ENCODE measurements around the gene ZNF444.

ZNF444 gene

GRCh38 chr19:56107626-56108351 is 33.3 kb upstream of the ZNF444 start:
- DNase-seq: no peak
- H3K27me3 ChIP-seq (replicated peaks; ENCODE audit: control insufficient read depth, insufficient read depth, low read length, poor library complexity, severe bottlenecking): no peaks in the 10 kb centered on the region
- no peak overlapping the region for H3K4me3 ChIP-seq (ENCODE audit: insufficient read depth, low read depth, low read length, poor library complexity, severe bottlenecking)
- no peak overlapping the region for H3K27ac ChIP-seq (ENCODE audit: insufficient read depth, low read length, poor library complexity, severe bottlenecking)
- peaks cover 7% of the 10 kb centered on the region for H3K36me3 ChIP-seq (ENCODE audit: control insufficient read depth, insufficient read depth, low read length)
- peaks cover 10% of the 10 kb centered on the region for H3K4me1 ChIP-seq (ENCODE audit: control insufficient read depth, insufficient read depth, low read length, poor library complexity, severe bottlenecking)
- no peaks in the 10 kb centered on the region for H3K9me3 ChIP-seq (ENCODE audit: control insufficient read depth, low read length)

- Histone ChIP-seq H3K27me3 (replicated peaks; ENCODE audit: control insufficient read depth, insufficient read depth, low read length, poor library complexity, severe bottlenecking) (no peaks in the 10 kb centered on the region), H3K27ac (ENCODE audit: insufficient read depth, low read length, poor library complexity, severe bottlenecking) (no peak overlapping the region), H3K4me3 (ENCODE audit: insufficient read depth, low read depth, low read length, poor library complexity, severe bottlenecking) (no peak overlapping the region), H3K4me1 (ENCODE audit: control insufficient read depth, insufficient read depth, low read length, poor library complexity, severe bottlenecking) (peaks cover 10% of the 10 kb centered on the region), H3K9me3 (ENCODE audit: control insufficient read depth, low read length) (no peaks in the 10 kb centered on the region), H3K36me3 (ENCODE audit: control insufficient read depth, insufficient read depth, low read length) (no peaks in the 10 kb centered on the region)
- DNase-seq: no peak
Observed at GRCh38 chr19:56108447-56109195, 32.5 kb upstream of the ZNF444 start.

- H3K27me3 ChIP-seq (replicated peaks; ENCODE audit: control insufficient read depth, insufficient read depth, low read length, poor library complexity, severe bottlenecking): no peaks in the 10 kb centered on the region
- no peaks in the 10 kb centered on the region for H3K9me3 ChIP-seq (ENCODE audit: control insufficient read depth, low read length)
- H3K4me1 ChIP-seq (ENCODE audit: control insufficient read depth, insufficient read depth, low read length, poor library complexity, severe bottlenecking): peaks cover 10% of the 10 kb centered on the region
- no peak overlapping the region for H3K27ac ChIP-seq (ENCODE audit: insufficient read depth, low read length, poor library complexity, severe bottlenecking)
- no peaks in the 10 kb centered on the region for H3K36me3 ChIP-seq (ENCODE audit: control insufficient read depth, insufficient read depth, low read length)
- H3K4me3 ChIP-seq (ENCODE audit: insufficient read depth, low read depth, low read length, poor library complexity, severe bottlenecking): no peak overlapping the region
- no peak for DNase-seq
Observed at GRCh38 chr19:56109226-56109625, 31.9 kb upstream of the ZNF444 start.

- DNase-seq: no peak
- peaks cover 5% of the 10 kb centered on the region for H3K4me1 ChIP-seq (ENCODE audit: control insufficient read depth, insufficient read depth, low read length, poor library complexity, severe bottlenecking)
Observed at GRCh38 chr19:56110515-56111448, 30.3 kb upstream of the ZNF444 start.

GRCh38 chr19:56111601-56112312 is 29.3 kb upstream of the ZNF444 start:
- H3K27me3 ChIP-seq (replicated peaks; ENCODE audit: control insufficient read depth, insufficient read depth, low read length, poor library complexity, severe bottlenecking): no peaks in the 10 kb centered on the region
- peaks cover 2% of the 10 kb centered on the region for H3K4me1 ChIP-seq (ENCODE audit: control insufficient read depth, insufficient read depth, low read length, poor library complexity, severe bottlenecking)
- H3K36me3 ChIP-seq (ENCODE audit: control insufficient read depth, insufficient read depth, low read length): no peaks in the 10 kb centered on the region
- no peaks in the 10 kb centered on the region for H3K9me3 ChIP-seq (ENCODE audit: control insufficient read depth, low read length)
- H3K27ac ChIP-seq (ENCODE audit: insufficient read depth, low read length, poor library complexity, severe bottlenecking): no peak overlapping the region
- no peak for DNase-seq
- H3K4me3 ChIP-seq (ENCODE audit: insufficient read depth, low read depth, low read length, poor library complexity, severe bottlenecking): no peak overlapping the region

More at GRCh38 chr19:56110515-56111448, 30.3 kb upstream of the ZNF444 start:
- H3K27ac ChIP-seq (ENCODE audit: insufficient read depth, low read length, poor library complexity, severe bottlenecking): no peak overlapping the region
- no peaks in the 10 kb centered on the region for H3K27me3 ChIP-seq (replicated peaks; ENCODE audit: control insufficient read depth, insufficient read depth, low read length, poor library complexity, severe bottlenecking)
- no peaks in the 10 kb centered on the region for H3K36me3 ChIP-seq (ENCODE audit: control insufficient read depth, insufficient read depth, low read length)
- no peak overlapping the region for H3K4me3 ChIP-seq (ENCODE audit: insufficient read depth, low read depth, low read length, poor library complexity, severe bottlenecking)
- no peaks in the 10 kb centered on the region for H3K9me3 ChIP-seq (ENCODE audit: control insufficient read depth, low read length)

GRCh38 chr19:56112313-56112709 is 28.8 kb upstream of the ZNF444 start:
- Histone ChIP-seq H3K27ac (ENCODE audit: insufficient read depth, low read length, poor library complexity, severe bottlenecking) (no peak overlapping the region), H3K9me3 (ENCODE audit: control insufficient read depth, low read length) (no peaks in the 10 kb centered on the region), H3K36me3 (ENCODE audit: control insufficient read depth, insufficient read depth, low read length) (no peaks in the 10 kb centered on the region), H3K27me3 (replicated peaks; ENCODE audit: control insufficient read depth, insufficient read depth, low read length, poor library complexity, severe bottlenecking) (no peaks in the 10 kb centered on the region), H3K4me3 (ENCODE audit: insufficient read depth, low read depth, low read length, poor library complexity, severe bottlenecking) (no peak overlapping the region), H3K4me1 (ENCODE audit: control insufficient read depth, insufficient read depth, low read length, poor library complexity, severe bottlenecking) (peaks cover 3% of the 10 kb centered on the region)
- DNase-seq: no peak

GRCh38 chr19:56113074-56113632 is 27.9 kb upstream of the ZNF444 start:
- no peak for DNase-seq
- Histone ChIP-seq H3K36me3 (ENCODE audit: control insufficient read depth, insufficient read depth, low read length) (no peaks in the 10 kb centered on the region), H3K4me1 (ENCODE audit: control insufficient read depth, insufficient read depth, low read length, poor library complexity, severe bottlenecking) (peaks cover 5% of the 10 kb centered on the region), H3K9me3 (ENCODE audit: control insufficient read depth, low read length) (no peaks in the 10 kb centered on the region), H3K27ac (ENCODE audit: insufficient read depth, low read length, poor library complexity, severe bottlenecking) (no peak overlapping the region), H3K4me3 (ENCODE audit: insufficient read depth, low read depth, low read length, poor library complexity, severe bottlenecking) (no peak overlapping the region), H3K27me3 (replicated peaks; ENCODE audit: control insufficient read depth, insufficient read depth, low read length, poor library complexity, severe bottlenecking) (no peaks in the 10 kb centered on the region)

- H3K27ac ChIP-seq (ENCODE audit: insufficient read depth, low read length, poor library complexity, severe bottlenecking): no peak overlapping the region
- no peak for DNase-seq
- H3K36me3 ChIP-seq (ENCODE audit: control insufficient read depth, insufficient read depth, low read length): no peaks in the 10 kb centered on the region
- no peaks in the 10 kb centered on the region for H3K9me3 ChIP-seq (ENCODE audit: control insufficient read depth, low read length)
- no peak overlapping the region for H3K4me3 ChIP-seq (ENCODE audit: insufficient read depth, low read depth, low read length, poor library complexity, severe bottlenecking)
- no peaks in the 10 kb centered on the region for H3K27me3 ChIP-seq (replicated peaks; ENCODE audit: control insufficient read depth, insufficient read depth, low read length, poor library complexity, severe bottlenecking)
- peaks cover 12% of the 10 kb centered on the region for H3K4me1 ChIP-seq (ENCODE audit: control insufficient read depth, insufficient read depth, low read length, poor library complexity, severe bottlenecking)
Observed at GRCh38 chr19:56114051-56114777, 26.9 kb upstream of the ZNF444 start.

- Histone ChIP-seq H3K27ac (ENCODE audit: insufficient read depth, low read length, poor library complexity, severe bottlenecking) (no peak overlapping the region), H3K4me3 (ENCODE audit: insufficient read depth, low read depth, low read length, poor library complexity, severe bottlenecking) (no peak overlapping the region), H3K36me3 (ENCODE audit: control insufficient read depth, insufficient read depth, low read length) (no peaks in the 10 kb centered on the region), H3K4me1 (ENCODE audit: control insufficient read depth, insufficient read depth, low read length, poor library complexity, severe bottlenecking) (peaks cover 13% of the 10 kb centered on the region), H3K9me3 (ENCODE audit: control insufficient read depth, low read length) (no peaks in the 10 kb centered on the region), H3K27me3 (replicated peaks; ENCODE audit: control insufficient read depth, insufficient read depth, low read length, poor library complexity, severe bottlenecking) (no peaks in the 10 kb centered on the region)
- no peak for DNase-seq
Observed at GRCh38 chr19:56114778-56115110, 26.3 kb upstream of the ZNF444 start.

All from effector memory CD4-positive, alpha-beta T cell (primary cell).